CD4-positive, alpha-beta memory T cell (primary cell): ENCODE measurements around the gene KMT5C. TPM values are rescaled to one million over a fixed set of nuclear protein-coding genes. Genes with fewer than 3 reads are reported as not detected.

Experiments used
- CTCF ChIA-PET: fragments of 350-600 bp; sonication (Branson Sonifier 250); formaldehyde crosslinking; loops from one replicate; lab custom pipeline; 2021; ENCODE audit warnings: inconsistent platforms; ENCODE audit not compliant: partially characterized antibody; lab: Charles Lee
- POLR2A ChIA-PET: fragments of 350-600 bp; sonication (Branson Sonifier 250); formaldehyde crosslinking; loops from one replicate; lab custom pipeline; 2021; ENCODE audit not compliant: partially characterized antibody; lab: Charles Lee
- DNase-seq, 5 donors: peaks; one replicate each; pipeline versions ENCODE4 v3.0.0 to v3.0.0-alpha.2; 2020 to 2022; ENCODE audit warnings: mixed read lengths in 1 of 5
- H3K27ac ChIP-seq: one replicate; pipeline ENCODE4 v1.7.0; 2013; ENCODE audit warnings: low read depth, low read length
- H3K27me3 ChIP-seq: 2 replicates; pipeline ENCODE4 v1.7.0; 2013; ENCODE audit warnings: mild to moderate bottlenecking, low read length, moderate library complexity; ENCODE audit not compliant: insufficient read depth
- H3K36me3 ChIP-seq: 2 replicates; pipeline ENCODE4 v1.7.0; 2013; ENCODE audit warnings: mild to moderate bottlenecking, low read length, moderate library complexity; ENCODE audit not compliant: insufficient read depth
- H3K4me1 ChIP-seq: 2 replicates; pipeline ENCODE4 v1.7.0; 2013; ENCODE audit warnings: mild to moderate bottlenecking, low read length, moderate library complexity; ENCODE audit not compliant: insufficient read depth
- H3K4me3 ChIP-seq, 2 donors: one replicate each; pipeline ENCODE4 v1.7.0; 2013; ENCODE audit warnings: low read length in 2 of 2, mild to moderate bottlenecking in 1 of 2
- H3K9me3 ChIP-seq, 2 donors: one replicate each; pipeline ENCODE4 v1.7.0; 2013; ENCODE audit warnings: low read length in 2 of 2, control low read depth in 1 of 2; ENCODE audit not compliant: control insufficient read depth in 1 of 2
- H3K27ac Mint-ChIP-seq, 7 donors: one replicate each; pipeline ENCODE4 v1.8.0; 2020 to 2021; ENCODE audit warnings: mixed read lengths in 7 of 7, mild to moderate bottlenecking in 6 of 7, inconsistent platforms in 3 of 7, moderate library complexity in 3 of 7
- H3K27me3 Mint-ChIP-seq, 2 donors: one replicate each; pipeline ENCODE4 v1.8.0; 2020 to 2021; ENCODE audit warnings: mixed read lengths in 2 of 2
- H3K36me3 Mint-ChIP-seq, 2 donors: one replicate each; pipeline ENCODE4 v1.8.0; 2020 to 2021; ENCODE audit warnings: mixed read lengths in 2 of 2, inconsistent platforms in 1 of 2, mild to moderate bottlenecking in 1 of 2
- H3K4me1 Mint-ChIP-seq, 4 donors: one replicate each; pipeline ENCODE4 v1.8.0; 2020 to 2021; ENCODE audit warnings: mixed read lengths in 4 of 4, mild to moderate bottlenecking in 1 of 4
- H3K4me3 Mint-ChIP-seq, 8 donors: one replicate each; pipeline ENCODE4 v1.8.0; 2020 to 2021; ENCODE audit warnings: mixed read lengths in 8 of 8, mild to moderate bottlenecking in 7 of 8, moderate library complexity in 6 of 8, inconsistent platforms in 3 of 8
- H3K9me3 Mint-ChIP-seq, 8 donors: one replicate each; pipeline ENCODE4 v1.8.0; 2020 to 2021; ENCODE audit warnings: mixed read lengths in 8 of 8, mild to moderate bottlenecking in 5 of 8, inconsistent platforms in 3 of 8, moderate library complexity in 1 of 8
- intact Hi-C: fragments of 100-400 bp; cut with micrococcal nuclease; formaldehyde crosslinking; loops from one replicate; pipeline ENCODE4 v1.15.1; 2023
- polyA plus RNA-seq, 2 donors: library from polyadenylated mRNA; unstranded; fragments of 300-500 nt; fragmentation: Illumina TruSeq; gene quantifications; one replicate each; pipeline ENCODE4 v1.2.3, GENCODE V29; 2021
- total RNA-seq, 2 experiments: library from RNA; stranded (reverse); gene quantifications; one replicate each; pipeline ENCODE4 v1.2.3, GENCODE V29; 2021

KMT5C gene
- total and polyA plus RNA-seq, 4 experiments from 2014 or later: 0.60 to 23.5 (median 12.3) TPM

DNA sequence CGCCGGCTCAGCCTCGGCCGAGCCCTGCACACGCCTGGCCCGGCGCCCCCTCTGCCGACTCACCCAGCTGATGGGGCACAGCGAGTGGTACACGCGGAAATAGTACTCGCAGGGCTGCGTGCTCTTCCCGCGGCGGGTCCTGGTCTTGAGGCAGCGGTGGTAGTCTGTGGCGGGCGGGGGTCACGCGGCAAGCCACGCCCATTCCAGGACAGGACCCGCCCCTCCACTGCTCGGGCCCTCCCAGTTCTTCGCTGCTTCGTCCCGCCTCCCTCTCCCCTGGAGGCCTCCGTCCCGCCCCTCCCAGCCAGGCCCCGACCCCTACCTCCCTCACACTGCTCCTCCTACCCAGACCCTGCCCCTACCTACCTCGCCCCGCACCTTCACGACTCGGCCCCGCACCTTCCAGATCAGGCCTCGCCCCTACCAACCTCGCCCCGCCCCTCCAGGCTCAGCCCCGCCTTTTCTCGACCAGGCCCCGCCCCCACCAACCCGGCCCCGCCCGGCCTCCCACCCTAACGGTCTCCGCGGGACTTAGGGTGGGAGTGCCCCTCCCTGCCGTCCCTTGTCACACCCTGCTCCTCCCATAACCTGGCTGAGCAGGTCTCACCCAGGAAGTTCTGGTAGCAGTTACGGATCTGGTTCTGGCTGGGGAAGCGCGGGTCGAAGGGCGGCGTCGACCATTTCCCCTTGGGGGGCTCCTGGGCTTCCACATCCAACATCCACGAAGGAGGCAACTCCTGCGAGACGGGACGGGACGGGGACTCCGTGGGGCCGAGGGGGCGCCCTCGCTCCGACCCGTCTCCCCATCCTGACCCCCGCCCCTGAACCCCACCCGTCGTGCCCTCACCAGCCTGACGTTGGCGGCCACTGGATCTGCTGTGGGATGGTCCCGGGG lies 14.4 kb downstream of the KMT5C start:
- H3K9me3 ChIP-seq: no peaks in the 10 kb centered on the region
- Mint-ChIP-seq H3K36me3 (no peaks in the 10 kb centered on the region), H3K4me1 (peaks cover 4 to 33% (median 8%) of the 10 kb centered on the region in 4 donors), H3K27me3 (peaks cover 30 to 47% of the 10 kb centered on the region in 2 donors), H3K4me3 (peak overlapping the region; percentile 69 to 84 (median 80)), H3K9me3 (no peaks in the 10 kb centered on the region), H3K27ac (peak overlapping the region in 5 of 7 donors; percentile 48 to 84 (median 57))
- peaks cover 29% of the 10 kb centered on the region for H3K27me3 ChIP-seq
- H3K27ac ChIP-seq: no peak overlapping the region
- ChIA-PET CTCF (no interaction called here), POLR2A (interaction anchor here (0.7 to 2.9 kb wide), 3 partner anchors 15 to 95 kb away, joined by 3 to 15 read pairs (median 4); partner anchors contain the start of genes KMT5C, PPP6R1 and TMEM238)
- peak; percentile 54 to 74 (median 70) for DNase-seq
- H3K4me3 ChIP-seq: peak overlapping the region in 1 of 2 donors; percentile 52
- peaks cover 18% of the 10 kb centered on the region for H3K4me1 ChIP-seq
- intact Hi-C loops: loop anchor here (1.0 kb wide), 1 partner anchor 15 kb away; the partner anchor contains the start of gene KMT5C
- no peaks in the 10 kb centered on the region for H3K36me3 ChIP-seq

DNA sequence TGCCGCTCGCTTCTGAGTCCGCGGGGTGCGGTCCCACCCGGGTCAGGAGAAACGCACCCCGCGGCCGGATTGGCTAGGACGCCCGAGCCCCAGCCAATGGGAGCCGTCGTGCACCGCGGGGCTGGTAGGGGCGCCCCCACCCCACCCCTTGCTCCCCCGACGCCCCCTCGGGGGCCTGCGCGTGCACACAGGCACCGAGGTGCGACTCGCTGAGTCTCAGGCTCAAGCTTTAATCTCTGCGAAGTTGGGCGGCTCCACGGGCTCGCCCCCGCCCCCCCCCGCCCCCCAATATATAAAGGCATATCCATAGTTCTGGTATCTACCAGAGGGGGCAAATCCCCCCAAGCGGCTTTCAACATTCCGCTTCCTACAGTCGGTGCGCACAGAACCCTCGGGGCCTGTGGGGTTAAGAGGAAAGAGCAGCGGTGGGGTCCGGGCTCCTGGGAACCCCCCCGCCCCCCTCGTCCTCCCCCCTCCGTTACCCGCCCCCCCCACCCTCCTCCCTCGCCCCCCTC lies 15.1 kb downstream of the KMT5C start, which contains the start of gene COX6B2:
COX6B2 (minus strand) TSS at position 22 of the 515 bp plus-strand sequence. CDS start 198 bp downstream, outside the sequence.
- ChIA-PET POLR2A (interaction anchor here (0.9 to 2.9 kb wide), 2 partner anchors 16 to 29 kb away, joined by 4 to 15 read pairs; partner anchors contain the start of genes KMT5C and TMEM238), CTCF (no interaction called here)
- Histone ChIP-seq H3K9me3 (no peaks in the 10 kb centered on the region), H3K27ac (no peak within 1 kb of the TSS), H3K27me3 (peaks cover 29% of the 10 kb centered on the region), H3K4me3 (peak within 1 kb of the TSS in 1 of 2 donors; percentile 52), H3K4me1 (peaks cover 18% of the 10 kb centered on the region), H3K36me3 (no peaks in the 10 kb centered on the region)
- Mint-ChIP-seq H3K4me1 (peaks cover 4 to 33% (median 8%) of the 10 kb centered on the region in 4 donors), H3K27ac (peak within 1 kb of the TSS in 5 of 7 donors; percentile 48 to 84 (median 57)), H3K4me3 (peak within 1 kb of the TSS; percentile 69 to 84 (median 80)), H3K27me3 (peaks cover 30 to 47% of the 10 kb centered on the region in 2 donors), H3K36me3 (no peaks in the 10 kb centered on the region), H3K9me3 (no peaks in the 10 kb centered on the region)
- intact Hi-C loops: loop anchor here (1.0 kb wide), 1 partner anchor 15 kb away; the partner anchor contains the start of gene KMT5C
- DNase-seq: no peak

DNA sequence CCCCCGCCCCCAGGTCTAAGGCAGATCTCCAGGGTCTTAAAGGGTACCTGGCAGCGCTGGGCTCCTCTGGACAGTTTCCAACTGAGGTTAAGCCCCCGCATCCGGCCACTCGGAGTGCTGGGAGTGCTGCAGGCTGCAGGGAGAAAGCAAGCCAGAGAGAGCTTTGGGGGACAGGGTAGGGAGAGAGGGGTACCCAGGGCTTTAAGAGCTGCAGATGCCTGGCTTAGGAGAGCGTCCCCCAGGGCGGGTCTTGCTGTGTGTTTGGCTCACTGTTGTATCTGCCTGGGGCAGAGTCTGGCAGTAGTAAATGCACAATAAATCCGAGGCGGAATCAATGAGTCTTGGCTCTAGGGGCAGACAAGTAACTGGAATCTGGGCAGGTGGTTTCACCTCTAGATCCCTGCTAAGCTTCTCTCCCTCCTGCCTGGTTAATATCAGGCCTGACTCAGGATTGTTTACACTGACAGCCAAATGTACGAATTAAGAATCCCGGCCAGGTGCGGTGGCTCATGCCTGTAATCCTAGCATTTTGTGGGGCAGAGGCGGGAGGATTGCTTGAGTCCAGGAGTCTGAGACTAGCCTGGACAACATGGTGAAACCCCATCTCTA lies 15.6 kb downstream of the KMT5C start:
- intact Hi-C loops: no loop called here
- H3K27me3 ChIP-seq: peaks cover 29% of the 10 kb centered on the region
- no peak overlapping the region for H3K27ac ChIP-seq
- H3K9me3 ChIP-seq: no peaks in the 10 kb centered on the region
- peaks cover 18% of the 10 kb centered on the region for H3K4me1 ChIP-seq
- peaks cover 30 to 47% of the 10 kb centered on the region in 2 donors for H3K27me3 Mint-ChIP-seq
- H3K4me3 Mint-ChIP-seq: peak overlapping the region in 6 of 8 donors; percentile 3 to 44 (median 20)
- peak overlapping the region in 1 of 7 donors; percentile 9 for H3K27ac Mint-ChIP-seq
- DNase-seq: no peak
- ChIA-PET CTCF (interaction anchor here (0.8 kb wide), 1 partner anchor 63 kb away, joined by 3 read pairs; no protein-coding TSS in a partner anchor), POLR2A (interaction anchor here (0.9 to 1.1 kb wide), 2 partner anchors 16 to 29 kb away, joined by 3 to 4 read pairs; partner anchors contain the start of genes KMT5C and TMEM238)
- no peaks in the 10 kb centered on the region for H3K36me3 Mint-ChIP-seq
- no peak overlapping the region for H3K4me3 ChIP-seq
- H3K36me3 ChIP-seq: no peaks in the 10 kb centered on the region
- peaks cover 4 to 33% (median 8%) of the 10 kb centered on the region in 4 donors for H3K4me1 Mint-ChIP-seq
- no peaks in the 10 kb centered on the region for H3K9me3 Mint-ChIP-seq

DNA sequence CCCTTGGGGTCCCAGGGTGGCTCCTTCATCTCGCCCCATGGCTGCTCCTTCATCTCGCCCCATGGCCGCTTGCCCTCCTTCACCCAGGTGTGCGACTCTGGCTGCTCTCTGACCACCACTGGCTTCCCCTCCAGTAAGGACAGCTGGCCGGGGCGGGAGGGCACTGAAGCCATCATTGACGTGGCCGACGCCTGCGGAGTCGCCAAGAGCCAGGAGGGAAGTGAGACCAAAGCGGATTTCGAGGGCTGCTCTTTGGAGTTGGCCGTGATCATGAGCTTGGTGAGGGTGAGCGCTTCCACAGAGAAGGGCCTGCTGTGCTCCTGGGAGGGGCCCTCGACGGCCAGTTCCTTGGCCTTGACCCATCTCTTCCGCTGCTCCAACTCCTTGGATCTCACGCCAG lies 18.8 kb downstream of the KMT5C start:
- DNase-seq: no peak
- Histone ChIP-seq H3K9me3 (no peaks in the 10 kb centered on the region), H3K27me3 (peaks cover 6% of the 10 kb centered on the region), H3K4me3 (no peak overlapping the region), H3K27ac (no peak overlapping the region), H3K4me1 (peaks cover 10% of the 10 kb centered on the region), H3K36me3 (no peaks in the 10 kb centered on the region)
- intact Hi-C loops: no loop called here
- H3K9me3 Mint-ChIP-seq: no peaks in the 10 kb centered on the region
- CTCF ChIA-PET: no interaction called here
- peaks cover 9 to 17% of the 10 kb centered on the region in 2 donors for H3K27me3 Mint-ChIP-seq
- no peak overlapping the region for H3K27ac Mint-ChIP-seq
- peaks cover under 1 to 9% (median 3%) of the 10 kb centered on the region in 4 donors for H3K4me1 Mint-ChIP-seq
- H3K4me3 Mint-ChIP-seq: no peak overlapping the region
- no peaks in the 10 kb centered on the region for H3K36me3 Mint-ChIP-seq
- POLR2A ChIA-PET: no interaction called here

GRCh38 chr19:55358943-55359908 lies 19.6 kb downstream of the KMT5C start:
- Histone ChIP-seq H3K36me3 (no peaks in the 10 kb centered on the region), H3K27ac (no peak overlapping the region), H3K4me3 (no peak overlapping the region), H3K9me3 (no peaks in the 10 kb centered on the region), H3K27me3 (peaks cover 3% of the 10 kb centered on the region), H3K4me1 (peaks cover 6% of the 10 kb centered on the region)
- POLR2A ChIA-PET: no interaction called here
- no peaks in the 10 kb centered on the region for H3K9me3 Mint-ChIP-seq
- H3K36me3 Mint-ChIP-seq: no peaks in the 10 kb centered on the region
- H3K27me3 Mint-ChIP-seq: peaks cover 6 to 13% of the 10 kb centered on the region in 2 donors
- CTCF ChIA-PET: no interaction called here
- H3K4me1 Mint-ChIP-seq: peaks cover 0 to 1% (median 0%) of the 10 kb centered on the region in 4 donors
- H3K4me3 Mint-ChIP-seq: no peak overlapping the region
- no peak overlapping the region for H3K27ac Mint-ChIP-seq
- intact Hi-C loops: no loop called here
- DNase-seq: no peak

- Histone ChIP-seq H3K9me3 (no peaks in the 10 kb centered on the region), H3K36me3 (no peaks in the 10 kb centered on the region), H3K27me3 (peaks cover 3% of the 10 kb centered on the region), H3K4me1 (no peaks in the 10 kb centered on the region), H3K27ac (no peak overlapping the region), H3K4me3 (no peak overlapping the region)
- Mint-ChIP-seq H3K36me3 (no peaks in the 10 kb centered on the region), H3K27ac (no peak overlapping the region), H3K4me1 (no peaks in the 10 kb centered on the region), H3K9me3 (no peaks in the 10 kb centered on the region), H3K27me3 (peaks cover 6 to 8% of the 10 kb centered on the region in 2 donors), H3K4me3 (no peak overlapping the region)
- intact Hi-C loops: no loop called here
- ChIA-PET CTCF (no interaction called here), POLR2A (no interaction called here)
- no peak for DNase-seq
Measured at GRCh38 chr19:55360902-55361301, 21.2 kb downstream of the KMT5C start.
